Loucy (cell line): ENCODE results near the gene MAN1B1.

ENCODE experiments used
- H2AFZ ChIP-seq: fragments of 200-600 bp; sonication (generic); 2 replicates; pipeline ENCODE4 v1.6.0; 2016; ENCODE audit warnings: antibody characterized with exemption, mild to moderate bottlenecking, low read length, moderate library complexity
- H3F3A ChIP-seq: fragments of 200-600 bp; 2 replicates; pipeline ENCODE4 v1.6.0; 2016; ENCODE audit warnings: antibody characterized with exemption, low read depth, mild to moderate bottlenecking
- H3K27me3 ChIP-seq: fragments of 200-600 bp; sonication (generic); 2 replicates; pipeline ENCODE4 v1.6.1; 2014; ENCODE audit warnings: low read length, mild to moderate bottlenecking; ENCODE audit not compliant: insufficient read depth, poor library complexity, severe bottlenecking
- H3K36me3 ChIP-seq: fragments of 200-600 bp; sonication (generic); 2 replicates; pipeline ENCODE4 v1.6.1; 2016; ENCODE audit warnings: low read length; ENCODE audit not compliant: insufficient read depth
- H3K4me1 ChIP-seq: fragments of 200-600 bp; sonication (generic); 2 replicates; pipeline ENCODE4 v1.5.1; 2014; ENCODE audit warnings: low read length, mild to moderate bottlenecking; ENCODE audit not compliant: insufficient read depth, poor library complexity, severe bottlenecking
- H3K4me2 ChIP-seq: fragments of 200-600 bp; sonication (generic); 2 replicates; pipeline ENCODE4 v1.6.0; 2014; ENCODE audit warnings: antibody characterized with exemption, low read length, low read depth, mild to moderate bottlenecking; ENCODE audit not compliant: poor library complexity, severe bottlenecking
- H3K4me3 ChIP-seq: fragments of 200-600 bp; sonication (generic); 2 replicates; pipeline ENCODE4 v1.5.1; 2014; ENCODE audit warnings: low read length, mild to moderate bottlenecking, mixed read lengths; ENCODE audit not compliant: poor library complexity, severe bottlenecking
- H3K79me2 ChIP-seq: fragments of 200-600 bp; sonication (generic); 2 replicates; pipeline ENCODE4 v1.6.1; 2014; ENCODE audit warnings: low read length; ENCODE audit not compliant: insufficient read depth
- H3K9ac ChIP-seq: fragments of 200-600 bp; sonication (generic); 2 replicates; pipeline ENCODE4 v1.6.0; 2014; ENCODE audit warnings: mild to moderate bottlenecking, low read depth, low read length, moderate library complexity; ENCODE audit not compliant: poor library complexity, severe bottlenecking
- H3K9me2 ChIP-seq: fragments of 200-600 bp; sonication (generic); replicated peaks from 2 replicates; pipeline ENCODE4 v1.6.1; 2016; ENCODE audit warnings: low read depth, low read length, mixed read lengths
- H3K9me3 ChIP-seq: fragments of 200-600 bp; sonication (generic); 2 replicates; pipeline ENCODE4 v1.6.1; 2014; ENCODE audit warnings: mild to moderate bottlenecking, antibody characterized with exemption, low read length, low read depth; ENCODE audit not compliant: insufficient read depth
- H4K20me1 ChIP-seq: fragments of 200-600 bp; sonication (generic); 2 replicates; pipeline ENCODE4 v1.6.0; 2014; ENCODE audit warnings: antibody characterized with exemption, low read length, mild to moderate bottlenecking; ENCODE audit not compliant: insufficient read depth, poor library complexity, severe bottlenecking
- EZH2phosphoT487 ChIP-seq: fragments of 200-600 bp; IDR thresholded peaks from 2 replicates; pipeline ENCODE4 v1.6.1; 2018; ENCODE audit warnings: antibody characterized with exemption, mild to moderate bottlenecking, moderate library complexity, borderline replicate concordance
- TF ChIP-seq, protein P1 (sequence below): fragments of 200-600 bp; sonication (generic); conservative IDR thresholded peaks from 2 replicates; pipeline ENCODE4 v1.5.1; 2014; ENCODE audit warnings: mild to moderate bottlenecking, antibody characterized with exemption, low read length

The MAN1B1 gene

DNA sequence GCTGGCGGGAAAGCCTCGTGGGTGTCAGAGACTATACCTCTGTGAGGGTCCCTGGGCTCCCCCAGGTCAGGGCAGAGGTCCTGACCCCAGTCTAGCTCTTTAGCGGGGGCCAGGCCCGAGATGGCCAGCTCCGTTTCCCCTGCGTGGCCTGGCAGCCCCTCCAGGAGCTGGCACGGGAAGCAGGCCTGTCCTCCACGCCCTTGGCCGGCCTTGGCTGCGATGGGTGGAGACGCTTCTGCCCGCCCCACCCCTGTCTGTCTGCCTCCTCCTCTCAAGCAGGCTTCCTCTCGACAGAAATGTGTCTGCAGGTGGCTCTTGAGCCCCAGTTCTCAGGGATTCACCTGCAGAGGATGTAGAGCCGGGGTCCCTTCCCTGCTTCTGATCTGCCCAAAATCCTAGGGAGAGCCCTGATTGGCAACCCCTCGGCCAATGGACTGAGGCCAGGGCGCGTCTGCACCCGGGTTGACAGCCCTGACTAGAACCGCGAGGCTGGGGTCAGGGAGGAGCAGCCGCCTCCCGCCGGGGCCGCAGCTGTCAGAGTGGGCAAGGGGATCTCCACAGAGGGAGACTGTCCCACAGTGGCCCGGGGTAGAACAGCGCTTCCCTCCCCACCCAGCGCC, 49.6 kb downstream of the MAN1B1 start:
- no peaks in the 10 kb centered on the region for H3K36me3 ChIP-seq
- H3K4me2 ChIP-seq = no peak overlapping the region
- no peaks in the 10 kb centered on the region for H3F3A ChIP-seq
- no peak overlapping the region for H3K4me3 ChIP-seq
- no peaks in the 10 kb centered on the region for H3K4me1 ChIP-seq
- no peaks in the 10 kb centered on the region for H3K9me3 ChIP-seq
- no peaks in the 10 kb centered on the region for H3K9me2 ChIP-seq
- H3K27me3 ChIP-seq = no peaks in the 10 kb centered on the region
- H3K9ac ChIP-seq = no peak overlapping the region
- no peak overlapping the region for H2AFZ ChIP-seq
- no peak for TF ChIP-seq EZH2phosphoT487
- TF ChIP-seq, protein P1, sequence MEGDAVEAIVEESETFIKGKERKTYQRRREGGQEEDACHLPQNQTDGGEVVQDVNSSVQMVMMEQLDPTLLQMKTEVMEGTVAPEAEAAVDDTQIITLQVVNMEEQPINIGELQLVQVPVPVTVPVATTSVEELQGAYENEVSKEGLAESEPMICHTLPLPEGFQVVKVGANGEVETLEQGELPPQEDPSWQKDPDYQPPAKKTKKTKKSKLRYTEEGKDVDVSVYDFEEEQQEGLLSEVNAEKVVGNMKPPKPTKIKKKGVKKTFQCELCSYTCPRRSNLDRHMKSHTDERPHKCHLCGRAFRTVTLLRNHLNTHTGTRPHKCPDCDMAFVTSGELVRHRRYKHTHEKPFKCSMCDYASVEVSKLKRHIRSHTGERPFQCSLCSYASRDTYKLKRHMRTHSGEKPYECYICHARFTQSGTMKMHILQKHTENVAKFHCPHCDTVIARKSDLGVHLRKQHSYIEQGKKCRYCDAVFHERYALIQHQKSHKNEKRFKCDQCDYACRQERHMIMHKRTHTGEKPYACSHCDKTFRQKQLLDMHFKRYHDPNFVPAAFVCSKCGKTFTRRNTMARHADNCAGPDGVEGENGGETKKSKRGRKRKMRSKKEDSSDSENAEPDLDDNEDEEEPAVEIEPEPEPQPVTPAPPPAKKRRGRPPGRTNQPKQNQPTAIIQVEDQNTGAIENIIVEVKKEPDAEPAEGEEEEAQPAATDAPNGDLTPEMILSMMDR = no peak
- H3K79me2 ChIP-seq = no peaks in the 10 kb centered on the region
- H4K20me1 ChIP-seq = no peaks in the 10 kb centered on the region

GRCh38 chr9:137136881-137137607, 50.3 kb downstream of the MAN1B1 start:
- Histone ChIP-seq H3K27me3 (no peaks in the 10 kb centered on the region), H3K9me2 (no peaks in the 10 kb centered on the region), H3K4me1 (no peaks in the 10 kb centered on the region), H2AFZ (no peak overlapping the region), H4K20me1 (no peaks in the 10 kb centered on the region), H3K9me3 (no peaks in the 10 kb centered on the region), H3K36me3 (no peaks in the 10 kb centered on the region), H3K9ac (no peak overlapping the region), H3K4me2 (no peak overlapping the region), H3F3A (no peaks in the 10 kb centered on the region), H3K4me3 (no peak overlapping the region), H3K79me2 (no peaks in the 10 kb centered on the region)
- TF ChIP-seq, protein P1 = no peak
- no peak for TF ChIP-seq EZH2phosphoT487

DNA sequence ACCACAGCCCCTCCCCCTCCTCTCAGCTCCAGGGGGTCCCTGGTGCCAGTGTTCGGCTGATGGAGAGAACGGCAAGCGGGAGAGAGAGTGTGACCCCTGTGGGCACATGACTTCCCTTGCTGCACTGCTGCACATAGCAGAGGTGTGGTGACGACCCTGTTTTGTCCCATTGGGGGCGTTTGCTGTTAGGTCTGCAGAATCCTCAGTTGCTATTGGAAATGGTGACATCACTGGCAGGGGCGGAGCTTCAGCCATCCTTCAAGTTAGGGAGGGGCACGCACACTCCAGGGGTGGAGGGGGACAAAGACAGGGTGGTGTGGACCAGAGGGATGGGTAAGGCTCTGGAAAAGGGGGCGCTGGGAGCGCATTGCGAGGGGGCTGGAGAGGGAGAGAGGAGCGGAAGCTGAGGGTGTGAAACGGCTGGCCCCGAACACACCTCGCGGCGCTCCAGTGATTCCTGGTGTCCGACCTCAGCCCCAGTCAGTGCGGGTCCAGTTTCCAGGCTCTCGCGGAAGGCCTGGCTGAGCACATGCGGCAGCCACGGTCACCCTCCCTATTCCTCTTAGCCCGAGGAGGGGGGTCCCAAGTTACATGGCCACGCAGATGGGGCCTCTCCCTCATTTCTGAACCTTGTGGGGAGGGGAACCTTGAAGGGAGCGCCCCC, 51.4 kb downstream of the MAN1B1 start:
- Histone ChIP-seq H3K4me1 (no peaks in the 10 kb centered on the region), H3K9ac (no peak overlapping the region), H3K9me2 (no peaks in the 10 kb centered on the region), H3K4me3 (no peak overlapping the region), H3K9me3 (no peaks in the 10 kb centered on the region), H4K20me1 (no peaks in the 10 kb centered on the region), H3F3A (no peaks in the 10 kb centered on the region), H3K27me3 (no peaks in the 10 kb centered on the region), H2AFZ (no peak overlapping the region), H3K79me2 (no peaks in the 10 kb centered on the region), H3K36me3 (no peaks in the 10 kb centered on the region), H3K4me2 (no peak overlapping the region)
- TF ChIP-seq, protein P1 = no peak
- TF ChIP-seq EZH2phosphoT487 = no peak
